ENCODE results near the gene LMLN. TPM values are rescaled to one million over a fixed set of nuclear protein-coding genes. Genes with fewer than 3 reads are reported as not detected.
"Not testable (repeated sequence)": the region's sequence is repeated elsewhere in the genome, so short reads cannot be mapped to it uniquely, and the experiment has no call there.

The LMLN gene
- total RNA-seq, 2 experiments from 2014 or later: 2.3 to 3.0 TPM

DNA sequence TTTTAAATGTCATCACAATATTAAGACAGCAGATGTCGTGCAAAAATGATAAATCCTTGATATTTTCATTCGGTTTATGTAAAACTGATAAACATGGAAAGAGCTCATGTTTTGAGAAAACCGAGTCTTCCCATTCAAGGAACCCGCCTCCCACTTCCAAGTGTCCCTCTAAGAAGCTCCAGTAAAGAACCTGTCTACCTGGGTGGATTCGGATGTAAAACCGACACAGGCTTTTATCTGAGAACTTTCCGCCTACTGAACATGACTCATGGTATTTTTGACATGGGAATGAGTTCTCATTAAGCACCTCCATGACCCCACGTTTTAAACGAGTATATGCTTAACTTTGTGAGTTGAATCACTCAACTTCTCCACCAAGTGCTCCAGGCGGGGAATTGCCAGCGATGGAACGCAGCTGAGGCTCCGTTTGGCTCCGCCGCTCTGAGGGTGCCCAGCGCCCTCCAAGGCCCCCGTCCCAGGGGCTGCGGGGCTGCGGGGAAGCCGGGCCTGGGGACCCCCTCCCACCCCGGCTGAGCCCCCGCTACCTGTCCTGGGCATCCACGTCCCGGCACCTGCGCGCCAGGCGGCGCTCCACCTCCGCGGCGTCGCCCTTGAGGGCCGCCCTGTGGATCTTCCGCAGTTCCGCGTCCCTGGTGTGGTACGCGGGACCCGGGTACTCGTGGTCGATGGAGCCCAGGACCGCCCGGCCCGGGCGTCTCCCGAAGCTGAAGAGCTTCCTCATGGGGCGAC is 119.9 kb downstream of the LMLN start:
- peaks cover 7% of the 10 kb centered on the region for H3K4me1 Mint-ChIP-seq
- peaks cover 4% of the 10 kb centered on the region for H3K36me3 Mint-ChIP-seq (ENCODE audit: low read depth)
- peak overlapping the region; percentile 75 for H3K4me3 Mint-ChIP-seq
- ChIA-PET POLR2A (interaction anchor here (1.1 to 2.1 kb wide), 6 partner anchors 8 to 129 kb away, joined by 3 to 12 read pairs (median 6); no protein-coding TSS in a partner anchor), CTCF (interaction anchor here (0.8 to 2.6 kb wide), 15 partner anchors 9 to 174 kb away, joined by 3 to 36 read pairs (median 7); partner anchors contain the start of gene RPL35A)
- peaks cover 50% of the 10 kb centered on the region for H3K27me3 Mint-ChIP-seq
- peaks cover 3% of the 10 kb centered on the region for H3K9me3 Mint-ChIP-seq
- H3K27ac Mint-ChIP-seq: no peak overlapping the region
- DNase-seq: no peak

DNA sequence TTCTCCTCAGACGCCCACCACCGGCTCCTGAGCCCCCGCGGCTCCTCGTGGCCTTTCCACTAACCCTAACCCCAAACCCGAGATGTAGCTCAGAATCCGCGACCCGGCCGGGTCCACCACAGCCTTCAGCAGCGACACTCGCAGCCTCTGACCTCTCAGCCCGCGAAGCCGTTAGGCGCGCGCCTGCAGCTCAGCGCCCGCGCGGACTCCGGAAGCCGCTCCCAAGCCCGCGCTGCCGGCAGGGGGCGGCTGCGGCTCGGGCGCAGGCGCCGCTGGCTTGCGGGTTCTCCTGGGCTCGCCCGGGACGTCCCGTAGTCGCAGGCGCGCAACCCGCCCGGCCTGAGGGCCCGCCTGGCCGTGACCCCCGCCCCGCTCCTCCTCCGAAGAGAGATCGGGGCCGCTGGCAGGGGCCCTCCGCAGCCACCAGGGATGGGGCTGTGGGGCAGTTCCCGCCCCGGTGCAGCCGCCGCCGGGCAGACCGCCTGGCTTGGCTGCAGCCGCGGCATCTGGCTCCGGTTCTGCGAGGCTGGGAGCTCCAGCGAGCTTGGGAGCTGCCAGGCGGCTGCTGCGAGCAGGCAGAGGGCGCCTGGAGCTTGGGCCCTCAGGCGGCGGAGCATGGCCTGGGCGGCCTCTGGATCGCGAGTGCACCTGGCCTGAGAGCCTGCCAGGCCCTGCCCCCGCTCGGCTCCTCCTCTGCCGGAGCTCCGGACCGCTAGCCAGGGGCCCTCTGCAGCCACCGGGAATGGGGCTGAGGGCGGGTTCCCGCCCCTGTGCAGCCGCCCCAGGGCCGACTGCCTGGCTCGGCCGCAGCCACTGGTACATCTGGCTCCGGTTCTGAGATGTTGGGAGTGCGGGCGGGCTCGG is 120.7 kb downstream of the LMLN start:
- Mint-ChIP-seq H3K4me3 (peak overlapping the region; percentile 75), H3K27ac (no peak overlapping the region), H3K4me1 (peaks cover 7% of the 10 kb centered on the region), H3K27me3 (peaks cover 52% of the 10 kb centered on the region), H3K36me3 (ENCODE audit: low read depth) (peaks cover 4% of the 10 kb centered on the region), H3K9me3 (peaks cover 3% of the 10 kb centered on the region)
- CTCF ChIA-PET: interaction anchor here (0.8 to 2.6 kb wide), 16 partner anchors 9 to 175 kb away, joined by 3 to 36 read pairs (median 6); partner anchors contain the start of genes LMLN and RPL35A
- POLR2A ChIA-PET: interaction anchor here (1.1 to 2.1 kb wide), 6 partner anchors 9 to 130 kb away, joined by 3 to 12 read pairs (median 6); no protein-coding TSS in a partner anchor
- DNase-seq: peak; percentile 81

DNA sequence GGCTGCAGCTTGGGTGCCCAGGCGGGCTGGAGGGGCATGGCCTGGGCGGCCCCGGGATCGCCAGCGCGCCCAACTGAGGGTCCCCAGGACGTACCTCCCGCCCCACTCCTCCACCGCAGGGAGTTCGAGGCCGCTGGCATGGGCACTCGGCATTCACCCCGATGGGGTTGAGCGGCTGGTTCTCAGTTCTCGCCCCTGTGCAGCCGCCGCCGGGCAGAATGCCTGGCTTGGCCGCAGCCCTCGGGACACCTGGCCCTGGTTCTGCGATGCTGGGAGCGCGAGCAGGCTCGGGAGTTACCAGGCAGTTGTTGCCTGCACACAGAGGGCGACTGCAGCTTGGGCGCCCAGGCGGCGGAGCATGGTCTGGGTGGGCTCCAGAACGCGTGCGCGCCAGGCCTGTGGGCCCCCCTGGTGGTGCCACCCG is 121.4 kb downstream of the LMLN start:
- ChIA-PET POLR2A (interaction anchor here (1.2 to 2.1 kb wide), 3 partner anchors 9 to 124 kb away, joined by 5 to 12 read pairs (median 5); no protein-coding TSS in a partner anchor), CTCF (interaction anchor here (0.9 to 2.6 kb wide), 11 partner anchors 8 to 175 kb away, joined by 3 to 36 read pairs (median 7); partner anchors contain the start of genes LMLN and RPL35A)
- H3K4me3 Mint-ChIP-seq: no peak overlapping the region
- H3K27me3 Mint-ChIP-seq: peaks cover 52% of the 10 kb centered on the region
- peaks cover 7% of the 10 kb centered on the region for H3K4me1 Mint-ChIP-seq
- H3K9me3 Mint-ChIP-seq: peaks cover 3% of the 10 kb centered on the region
- peaks cover 4% of the 10 kb centered on the region for H3K36me3 Mint-ChIP-seq (ENCODE audit: low read depth)
- no peak overlapping the region for H3K27ac Mint-ChIP-seq
- DNase-seq: no peak

DNA sequence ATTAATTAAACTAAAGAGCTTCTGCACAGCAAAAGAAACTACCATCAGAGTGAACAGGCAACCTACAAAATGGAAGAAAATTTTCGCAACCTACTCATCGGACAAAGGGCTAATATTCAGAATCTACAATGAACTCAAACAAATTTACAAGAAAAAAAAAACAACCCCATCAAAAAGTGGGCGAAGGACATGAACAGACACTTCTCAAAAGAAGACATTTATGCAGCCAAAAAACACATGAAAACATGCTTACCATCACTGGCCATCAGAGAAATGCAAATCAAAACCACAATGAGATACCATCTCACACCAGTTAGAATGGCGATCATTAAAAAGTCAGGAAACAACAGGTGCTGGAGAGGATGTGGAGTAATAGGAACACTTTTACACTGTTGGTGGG is 122.2 kb downstream of the LMLN start:
- H3K36me3 Mint-ChIP-seq (ENCODE audit: low read depth); POLR2A ChIA-PET; CTCF ChIA-PET; H3K9me3 Mint-ChIP-seq; DNase-seq; H3K4me3 Mint-ChIP-seq; H3K27ac Mint-ChIP-seq; H3K4me1 Mint-ChIP-seq: not testable (repeated sequence)
- H3K27me3 Mint-ChIP-seq: peaks cover 57% of the 10 kb centered on the region

DNA sequence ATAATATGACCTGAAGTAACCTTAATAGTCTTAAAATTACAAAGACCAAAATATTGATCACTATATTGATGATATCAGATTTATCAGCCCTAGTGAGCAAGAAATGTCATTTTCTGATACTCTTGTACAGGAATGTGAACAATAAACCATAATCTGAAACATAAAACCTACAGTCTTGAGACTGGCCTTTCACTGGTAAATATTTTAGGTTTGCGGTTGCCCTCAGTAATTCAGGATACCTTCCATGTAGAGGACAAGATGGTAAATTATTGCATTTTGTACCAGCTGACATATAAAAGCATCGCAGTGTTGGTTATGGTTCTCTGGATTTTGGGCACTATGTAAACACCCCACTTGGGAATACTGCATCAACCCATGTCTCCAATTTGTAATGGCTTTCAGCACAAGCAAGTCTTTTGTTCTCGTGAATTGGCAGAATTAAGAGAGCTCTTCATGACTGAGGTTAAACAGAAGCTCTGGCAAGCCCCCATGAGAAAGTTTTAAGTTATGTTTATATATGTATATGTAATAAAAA is 128.5 kb downstream of the LMLN start:
- ChIA-PET POLR2A (no interaction called here), CTCF (interaction anchor here (3.8 kb wide), 1 partner anchor 8 kb away, joined by 23 read pairs; no protein-coding TSS in a partner anchor)

DNA sequence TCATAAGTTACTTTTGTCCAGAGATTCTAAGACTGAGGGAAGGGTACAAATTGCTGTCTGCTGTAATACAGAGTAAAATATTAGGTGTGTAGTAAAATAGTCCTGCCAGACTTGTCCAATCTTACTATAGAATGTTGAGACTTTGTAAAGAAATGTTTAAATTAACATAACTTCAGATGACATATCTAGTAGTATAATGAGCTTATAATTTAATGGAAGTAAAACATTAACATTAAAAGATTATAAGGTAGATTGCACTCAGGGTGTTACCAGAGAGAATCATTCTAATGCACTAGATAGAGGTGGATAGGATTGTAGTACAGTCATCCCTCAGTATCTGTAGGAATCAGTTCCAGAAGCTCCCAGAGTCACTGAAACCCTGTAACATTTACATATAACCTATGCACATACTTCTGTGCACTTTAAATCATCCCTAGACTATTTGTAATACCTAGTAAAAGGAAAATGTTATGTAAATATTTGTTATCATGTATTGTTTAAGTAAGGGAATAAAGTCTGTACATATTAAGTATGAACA is 130.8 kb downstream of the LMLN start:
- no peak overlapping the region for H3K27ac Mint-ChIP-seq
- ChIA-PET CTCF (interaction anchor here (3.8 kb wide), 1 partner anchor 11 kb away, joined by 23 read pairs; no protein-coding TSS in a partner anchor), POLR2A (interaction anchor here (1.2 kb wide), 1 partner anchor 10 kb away, joined by 5 read pairs; no protein-coding TSS in a partner anchor)
- H3K36me3 Mint-ChIP-seq (ENCODE audit: low read depth): no peaks in the 10 kb centered on the region
- H3K4me1 Mint-ChIP-seq: no peaks in the 10 kb centered on the region
- DNase-seq: no peak
- peaks cover 50% of the 10 kb centered on the region for H3K27me3 Mint-ChIP-seq
- peaks cover 6% of the 10 kb centered on the region for H3K9me3 Mint-ChIP-seq
- H3K4me3 Mint-ChIP-seq: no peak overlapping the region

More for the DNA sequence above, 128.5 kb downstream of the LMLN start:
- no peak overlapping the region for H3K27ac Mint-ChIP-seq
- H3K27me3 Mint-ChIP-seq: peaks cover 61% of the 10 kb centered on the region
- no peak overlapping the region for H3K4me3 Mint-ChIP-seq
- H3K36me3 Mint-ChIP-seq (ENCODE audit: low read depth): no peaks in the 10 kb centered on the region
- DNase-seq: no peak
- peaks cover 2% of the 10 kb centered on the region for H3K9me3 Mint-ChIP-seq
- H3K4me1 Mint-ChIP-seq: no peaks in the 10 kb centered on the region

DNA sequence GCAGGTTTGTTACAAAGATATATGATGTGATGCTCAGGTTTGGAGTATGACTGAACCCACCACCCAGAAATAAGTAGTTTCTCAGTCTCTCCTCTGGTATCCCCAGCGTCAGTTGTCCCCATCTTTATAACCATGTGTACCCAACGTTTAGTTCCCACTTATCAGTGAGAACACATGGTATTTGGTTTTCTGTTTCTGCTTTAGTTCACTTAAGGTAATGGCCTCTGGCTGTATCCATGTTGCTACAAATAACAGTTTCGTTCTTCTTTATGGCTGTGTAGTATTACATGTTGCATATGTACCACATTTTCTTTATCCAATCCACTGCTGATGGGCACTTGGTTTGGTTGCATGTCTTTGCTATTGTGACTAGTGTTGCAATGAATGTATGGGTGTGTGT is 132.3 kb downstream of the LMLN start:
- Mint-ChIP-seq H3K27me3 (peaks cover 45% of the 10 kb centered on the region), H3K9me3 (peaks cover 14% of the 10 kb centered on the region)
- CTCF ChIA-PET: interaction anchor here (2.2 kb wide), 1 partner anchor 12 kb away, joined by 11 read pairs; no protein-coding TSS in a partner anchor

DNA sequence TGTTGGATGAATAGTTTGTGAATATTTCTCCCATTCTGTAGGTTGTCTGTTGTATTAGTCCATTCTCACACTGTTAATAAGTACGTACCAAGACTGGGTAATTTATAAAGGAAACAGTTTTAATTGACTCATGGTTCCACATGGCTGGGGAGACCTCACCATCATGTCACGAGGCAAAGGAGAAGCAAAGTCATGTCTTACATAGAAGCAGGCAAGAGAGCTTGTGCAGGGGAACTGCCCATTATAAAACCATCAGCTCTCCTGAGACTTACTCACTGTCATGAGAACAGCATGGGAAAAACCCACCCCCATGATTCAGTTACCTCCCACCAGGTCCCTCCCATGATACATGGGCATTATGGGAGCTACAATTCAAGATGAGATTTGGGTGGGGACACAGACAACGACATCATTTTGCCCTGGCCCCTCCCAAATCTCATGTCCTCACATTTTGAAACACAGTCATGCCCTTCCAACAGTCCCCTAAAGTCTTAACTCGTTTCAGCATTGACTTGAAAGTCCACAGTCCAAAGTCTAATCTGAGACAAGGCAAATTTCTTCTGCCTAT is 133.2 kb downstream of the LMLN start:
- POLR2A ChIA-PET: no interaction called here
- no peaks in the 10 kb centered on the region for H3K4me1 Mint-ChIP-seq
- H3K27me3 Mint-ChIP-seq: peaks cover 36% of the 10 kb centered on the region
- no peak overlapping the region for H3K4me3 Mint-ChIP-seq
- DNase-seq: no peak
- H3K27ac Mint-ChIP-seq: no peak overlapping the region
- H3K36me3 Mint-ChIP-seq (ENCODE audit: low read depth): peaks cover 2% of the 10 kb centered on the region
- CTCF ChIA-PET: interaction anchor here (2.2 kb wide), 1 partner anchor 13 kb away, joined by 11 read pairs; no protein-coding TSS in a partner anchor
- H3K9me3 Mint-ChIP-seq: peaks cover 15% of the 10 kb centered on the region

More for the DNA sequence above, 132.3 kb downstream of the LMLN start:
- POLR2A ChIA-PET: no interaction called here
- H3K36me3 Mint-ChIP-seq (ENCODE audit: low read depth): peaks cover 2% of the 10 kb centered on the region
- no peak overlapping the region for H3K27ac Mint-ChIP-seq
- DNase-seq: no peak
- H3K4me3 Mint-ChIP-seq: no peak overlapping the region
- no peaks in the 10 kb centered on the region for H3K4me1 Mint-ChIP-seq

Other genes starting within 250 kb of the LMLN start
- gene RUBCN, start 223.3 kb upstream of the LMLN start, total RNA-seq: 10 to 100 TPM; 46.8 to 47.4 TPM
- gene FYTTD1, start 210.3 kb upstream of the LMLN start, total RNA-seq: 10 to 100 TPM; 41.7 to 45.1 TPM
- gene LRCH3, start 169.0 kb upstream of the LMLN start, total RNA-seq: 10 to 100 TPM; 58.5 to 65.8 TPM
- 100 to 1,000 TPM; 931 to 944 TPM for gene RPL35A, start 10.0 kb upstream of the LMLN start, total RNA-seq